SK-N-SH (cell line): ENCODE measurements around the gene SOBP. TPM values are rescaled to one million over a fixed set of nuclear protein-coding genes. Genes with fewer than 3 reads are reported as not detected.
"Not testable (repeated sequence)": the region's sequence is repeated elsewhere in the genome, so short reads cannot be mapped to it uniquely, and the experiment has no call there.

Experiments used
- CTCF ChIA-PET: fragments of 300-600, 350-600 bp; formaldehyde crosslinking; extraction: SDS; loops from one replicate; lab custom pipeline; 2021; lab: Yijun Ruan, JAX
- POLR2A ChIA-PET: fragments of 350-600 bp; sonication (Branson Sonifier 250); formaldehyde crosslinking; extraction: SDS; loops from one replicate; lab custom pipeline; 2020; ENCODE audit warnings: antibody characterized with exemption, inconsistent platforms; lab: Yijun Ruan, JAX
- DNase-seq: peaks from one replicate; pipeline ENCODE4 v3.0.0; 2012
- H2AFZ ChIP-seq: fragments of 200-600 bp; sonication (generic); 2 replicates; pipeline ENCODE4 v1.8.1; 2016; ENCODE audit warnings: antibody characterized with exemption, mild to moderate bottlenecking, low read depth
- H3F3A ChIP-seq: fragments of 200-600 bp; sonication (generic); replicated peaks from 2 replicates; pipeline ENCODE3; 2016; ENCODE audit warnings: antibody characterized with exemption, mild to moderate bottlenecking; ENCODE audit not compliant: insufficient read depth
- H3K27ac ChIP-seq, 2 experiments: fragments of 200-500 bp in 1 of 2; fragments of 200-600 bp in 1 of 2; sonication (Bioruptor generic) in 1 of 2; sonication (generic), shearing (Covaris generic) in 1 of 2; 2 replicates each; pipeline versions ENCODE4 v1.5.1 to v1.6.1; 2014 to 2016; ENCODE audit warnings: low read depth in 2 of 2, inconsistent platforms in 1 of 2, low read length in 1 of 2, mild to moderate bottlenecking in 1 of 2, mixed read lengths in 1 of 2
- H3K27me3 ChIP-seq: fragments of 200-600 bp; sonication (generic), shearing (Covaris generic); 2 replicates; pipeline ENCODE4 v1.6.1; 2016; ENCODE audit warnings: mixed run types; ENCODE audit not compliant: insufficient read depth
- H3K36me3 ChIP-seq, 2 experiments: fragments of 200-500 bp in 1 of 2; fragments of 200-600 bp in 1 of 2; sonication (Bioruptor generic) in 1 of 2; sonication (generic) in 1 of 2; replicated peaks in 1 of 2; 2 replicates each; pipeline versions ENCODE3 to v1.5.1; 2014 to 2016; ENCODE audit warnings: low read length in 1 of 2, mild to moderate bottlenecking in 1 of 2; ENCODE audit not compliant: insufficient read depth in 2 of 2, control insufficient read depth in 1 of 2
- H3K4me1 ChIP-seq, 2 experiments: fragments of 200-500 bp in 1 of 2; fragments of 200-600 bp in 1 of 2; sonication (Bioruptor generic) in 1 of 2; sonication (generic), shearing (Covaris generic) in 1 of 2; 2 replicates each; pipeline versions ENCODE4 v1.5.1 to v1.6.1; 2014 to 2016; ENCODE audit warnings: low read depth in 1 of 2, low read length in 1 of 2, mixed run types in 1 of 2; ENCODE audit not compliant: insufficient read depth in 2 of 2, control insufficient read depth in 1 of 2
- H3K4me2 ChIP-seq: fragments of 200-600 bp; sonication (generic), shearing (Covaris generic); 2 replicates; pipeline ENCODE4 v1.6.1; 2017; ENCODE audit warnings: mixed run types
- H3K4me3 ChIP-seq, 2 experiments: fragments of 200-500 bp in 1 of 2; fragments of 200-600 bp in 1 of 2; sonication (Bioruptor generic) in 1 of 2; sonication (generic), shearing (Covaris generic) in 1 of 2; 2 replicates each; pipeline versions ENCODE4 v1.5.1 to v1.8.1; 2014 to 2016; ENCODE audit warnings: low read depth in 2 of 2, inconsistent platforms in 1 of 2, low read length in 1 of 2, mild to moderate bottlenecking in 1 of 2, mixed read lengths in 1 of 2, moderate library complexity in 1 of 2
- H3K79me2 ChIP-seq: fragments of 200-600 bp; sonication (generic); 2 replicates; pipeline ENCODE4 v1.8.1; 2017; ENCODE audit warnings: mild to moderate bottlenecking; ENCODE audit not compliant: insufficient read depth
- H3K9ac ChIP-seq: fragments of 200-600 bp; sonication (generic); 2 replicates; pipeline ENCODE4 v1.6.1; 2017; ENCODE audit warnings: mixed run types
- H3K9me2 ChIP-seq: fragments of 200-600 bp; sonication (generic); 2 replicates; pipeline ENCODE4 v1.6.1; 2017; ENCODE audit warnings: mixed run types
- H3K9me3 ChIP-seq: fragments of 200-600 bp; sonication (generic); 2 replicates; pipeline ENCODE4 v1.6.1; 2017; ENCODE audit warnings: mixed run types, mild to moderate bottlenecking, moderate library complexity
- H4K20me1 ChIP-seq: fragments of 200-600 bp; sonication (generic); 2 replicates; pipeline ENCODE4 v1.6.1; 2017; ENCODE audit warnings: mild to moderate bottlenecking, mixed run types; ENCODE audit not compliant: insufficient read depth
- CHD2 ChIP-seq: fragments of 150-350 bp; IDR thresholded peaks from 2 replicates; pipeline ENCODE4 v1.6.1; 2018; ENCODE audit warnings: low read length; ENCODE audit not compliant: partially characterized antibody
- ELF1 ChIP-seq: IDR thresholded peaks from 2 replicates; pipeline ENCODE4 v1.4.0; 2012
- EP300 ChIP-seq, 2 experiments: IDR thresholded peaks; 2 replicates each; pipeline versions ENCODE4 v1.4.0 to v1.6.1; 2012; ENCODE audit warnings: borderline replicate concordance in 1 of 2, low read depth in 1 of 2, low read length in 1 of 2
- GABPA ChIP-seq: IDR thresholded peaks from 2 replicates; pipeline ENCODE4 v1.4.0; 2012; ENCODE audit warnings: low read depth, mild to moderate bottlenecking
- GATA2 ChIP-seq: sonication (generic); formaldehyde crosslinking; IDR thresholded peaks from 2 replicates; pipeline ENCODE4 v1.5.0; 2020; ENCODE audit warnings: mild to moderate bottlenecking, missing genetic modification reagents
- NRF1 ChIP-seq: IDR thresholded peaks from 2 replicates; pipeline ENCODE4 v1.6.1; 2012; ENCODE audit warnings: low read depth, mild to moderate bottlenecking, low read length
- POLR2AphosphoS5 ChIP-seq: IDR thresholded peaks from 2 replicates; pipeline ENCODE4 v1.6.1; 2012; ENCODE audit warnings: low read depth, low read length
- RAD21 ChIP-seq: IDR thresholded peaks from 2 replicates; pipeline ENCODE4 v1.6.1; 2012; ENCODE audit warnings: mild to moderate bottlenecking, low read length
- SIN3A ChIP-seq: IDR thresholded peaks from 2 replicates; pipeline ENCODE4 v1.6.1; 2012; ENCODE audit warnings: low read depth, mild to moderate bottlenecking, low read length, moderate library complexity, borderline replicate concordance
- SMC3 ChIP-seq: IDR thresholded peaks from 2 replicates; pipeline ENCODE4 v1.6.1; 2012; ENCODE audit warnings: low read depth, low read length, improper control_type of control experiment
- TAF1 ChIP-seq: IDR thresholded peaks from 2 replicates; pipeline ENCODE4 v1.6.1; 2012; ENCODE audit warnings: low read depth, mild to moderate bottlenecking, low read length, moderate library complexity, borderline replicate concordance
- TCF12 ChIP-seq: IDR thresholded peaks from 2 replicates; pipeline ENCODE4 v1.4.0; 2012
- TEAD4 ChIP-seq: IDR thresholded peaks from 2 replicates; pipeline ENCODE4 v1.4.0; 2012; ENCODE audit warnings: mild to moderate bottlenecking, borderline replicate concordance; ENCODE audit not compliant: insufficient read depth
- YY1 ChIP-seq: IDR thresholded peaks from 2 replicates; pipeline ENCODE4 v1.4.0; 2012; ENCODE audit warnings: low read depth, mild to moderate bottlenecking
- WGBS: methylation state at CpG from one replicate; pipeline ENCODE4 v1.1.6; 2017; ENCODE audit warnings: low lambda C conversion rate; 5-methylcytosine and 5-hydroxymethylcytosine counted together
- polyA plus RNA-seq, 3 experiments: library from polyadenylated mRNA; depleted of rRNA; stranded (reverse); fragments of >200 nt; gene quantifications; 2 replicates each; pipeline ENCODE4 v1.2.3, GENCODE V29; 2012
- TF ChIP-seq, protein P1 (sequence below): IDR thresholded peaks from 2 replicates; pipeline ENCODE4 v1.4.0; 2012; ENCODE audit warnings: low read depth, borderline replicate concordance
- TF ChIP-seq, protein P2 (sequence below): IDR thresholded peaks from 2 replicates; pipeline ENCODE4 v1.4.0; 2012; ENCODE audit warnings: low read depth, borderline replicate concordance
- TF ChIP-seq, protein P3 (sequence below): IDR thresholded peaks from 2 replicates; pipeline ENCODE4 v1.4.0; 2012; ENCODE audit warnings: low read depth

Gene SOBP
- polyA plus RNA-seq, 1 of the 3 experiments (the other 2 are of a cell fraction): 0.61 TPM

DNA sequence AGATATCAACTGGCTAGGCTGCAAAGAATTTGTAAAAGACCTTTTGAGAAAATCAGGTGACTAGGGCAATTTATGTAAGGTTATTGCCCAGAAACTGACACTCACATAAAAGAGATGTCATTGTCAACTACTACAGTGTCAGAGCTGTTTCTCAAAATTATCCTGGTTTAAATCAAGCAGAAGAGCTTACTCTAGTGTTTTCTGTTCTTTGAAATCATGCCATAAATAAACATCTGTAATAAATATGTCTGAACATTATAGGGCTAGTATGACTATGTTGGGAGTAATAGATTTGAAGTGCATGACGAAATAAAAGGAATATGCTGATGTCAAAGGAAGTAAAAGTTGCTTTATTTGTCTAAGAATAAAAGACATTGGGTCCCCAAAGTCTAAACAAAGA lies 19.6 kb upstream of the SOBP start:
- H3K4me1 ChIP-seq: peaks cover 0 to 5% of the 10 kb centered on the region in 2 experiments; a peak in 1 of 4 replicates
- no peak overlapping the region for H2AFZ ChIP-seq
- H3K27ac ChIP-seq: no peak overlapping the region
- WGBS: 50% methylated on average over 1 of the region's 1 CpG
- ChIA-PET POLR2A (no interaction called here), CTCF (interaction anchor here (0.6 to 3.8 kb wide), 2 partner anchors 11 to 200 kb away, joined by 3 to 14 read pairs; partner anchors contain the start of gene PDSS2)
- no peaks in the 10 kb centered on the region for H3K9me3 ChIP-seq
- no peaks in the 10 kb centered on the region for H3K36me3 ChIP-seq
- H3F3A ChIP-seq: no peaks in the 10 kb centered on the region
- no peak overlapping the region for H3K9ac ChIP-seq
- no peak for DNase-seq
- H3K27me3 ChIP-seq: no peaks in the 10 kb centered on the region
- no peaks in the 10 kb centered on the region for H4K20me1 ChIP-seq
- no peaks in the 10 kb centered on the region for H3K79me2 ChIP-seq
- TF ChIP-seq EP300 (IDR thresholded peaks at IDR 0.05; ENCODE audit: borderline replicate concordance in 1 of 2, low read depth in 1 of 2, low read length in 1 of 2) (no peak), YY1 (no peak), GABPA (no peak), POLR2AphosphoS5 (no peak), SMC3 (no peak), TCF12 (no peak), SIN3A (no peak), TEAD4 (no peak), NRF1 (no peak), RAD21 (no peak), CHD2 (no peak), TAF1 (no peak), ELF1 (no peak)
- TF ChIP-seq, protein P1, sequence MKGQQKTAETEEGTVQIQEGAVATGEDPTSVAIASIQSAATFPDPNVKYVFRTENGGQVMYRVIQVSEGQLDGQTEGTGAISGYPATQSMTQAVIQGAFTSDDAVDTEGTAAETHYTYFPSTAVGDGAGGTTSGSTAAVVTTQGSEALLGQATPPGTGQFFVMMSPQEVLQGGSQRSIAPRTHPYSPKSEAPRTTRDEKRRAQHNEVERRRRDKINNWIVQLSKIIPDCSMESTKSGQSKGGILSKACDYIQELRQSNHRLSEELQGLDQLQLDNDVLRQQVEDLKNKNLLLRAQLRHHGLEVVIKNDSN: no peak
- TF ChIP-seq, protein P2, sequence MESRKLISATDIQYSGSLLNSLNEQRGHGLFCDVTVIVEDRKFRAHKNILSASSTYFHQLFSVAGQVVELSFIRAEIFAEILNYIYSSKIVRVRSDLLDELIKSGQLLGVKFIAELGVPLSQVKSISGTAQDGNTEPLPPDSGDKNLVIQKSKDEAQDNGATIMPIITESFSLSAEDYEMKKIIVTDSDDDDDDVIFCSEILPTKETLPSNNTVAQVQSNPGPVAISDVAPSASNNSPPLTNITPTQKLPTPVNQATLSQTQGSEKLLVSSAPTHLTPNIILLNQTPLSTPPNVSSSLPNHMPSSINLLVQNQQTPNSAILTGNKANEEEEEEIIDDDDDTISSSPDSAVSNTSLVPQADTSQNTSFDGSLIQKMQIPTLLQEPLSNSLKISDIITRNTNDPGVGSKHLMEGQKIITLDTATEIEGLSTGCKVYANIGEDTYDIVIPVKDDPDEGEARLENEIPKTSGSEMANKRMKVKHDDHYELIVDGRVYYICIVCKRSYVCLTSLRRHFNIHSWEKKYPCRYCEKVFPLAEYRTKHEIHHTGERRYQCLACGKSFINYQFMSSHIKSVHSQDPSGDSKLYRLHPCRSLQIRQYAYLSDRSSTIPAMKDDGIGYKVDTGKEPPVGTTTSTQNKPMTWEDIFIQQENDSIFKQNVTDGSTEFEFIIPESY: no peak
- TF ChIP-seq, protein P3, sequence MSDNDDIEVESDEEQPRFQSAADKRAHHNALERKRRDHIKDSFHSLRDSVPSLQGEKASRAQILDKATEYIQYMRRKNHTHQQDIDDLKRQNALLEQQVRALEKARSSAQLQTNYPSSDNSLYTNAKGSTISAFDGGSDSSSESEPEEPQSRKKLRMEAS: no peak
- H3K4me2 ChIP-seq: no peak overlapping the region
- no peak overlapping the region for H3K4me3 ChIP-seq
- H3K9me2 ChIP-seq: no peaks in the 10 kb centered on the region

DNA sequence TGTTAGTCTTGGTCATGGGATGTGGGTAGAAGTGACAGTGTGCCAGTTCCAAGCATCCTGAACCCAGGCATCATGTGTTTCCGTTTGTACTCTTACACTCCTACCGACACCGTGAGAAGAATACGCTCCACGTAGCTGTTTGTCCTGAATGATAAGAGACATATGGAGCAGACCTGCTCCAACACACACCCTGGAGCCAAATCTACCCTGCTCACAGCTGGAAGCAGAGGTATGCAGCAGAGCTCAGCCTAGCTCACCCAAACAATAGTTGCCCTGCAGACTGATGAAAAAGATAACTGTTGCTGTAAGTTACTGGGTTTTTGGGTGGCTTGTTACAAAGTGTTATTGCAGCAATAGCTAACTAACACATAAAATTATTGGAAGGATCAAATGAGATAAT lies 16.3 kb upstream of the SOBP start:
- Histone ChIP-seq H3K4me3 (no peak overlapping the region), H3F3A (no peaks in the 10 kb centered on the region), H3K4me1 (peaks cover 0 to 5% of the 10 kb centered on the region in 2 experiments; a peak in 1 of 4 replicates), H3K79me2 (no peaks in the 10 kb centered on the region), H3K36me3 (no peaks in the 10 kb centered on the region), H3K27ac (no peak overlapping the region), H3K9me2 (no peaks in the 10 kb centered on the region), H3K9ac (no peak overlapping the region), H3K27me3 (no peaks in the 10 kb centered on the region), H4K20me1 (no peaks in the 10 kb centered on the region)
- peak; percentile 18 for DNase-seq
- POLR2A ChIA-PET: interaction anchor here (1.2 to 1.6 kb wide), 2 partner anchors 14 to 15 kb away, joined by 3 to 5 read pairs; partner anchors contain the start of gene PDSS2
- CTCF ChIA-PET: interaction anchor here (0.6 to 1.3 kb wide), 2 partner anchors 14 to 17 kb away, joined by 3 read pairs; no protein-coding TSS in a partner anchor
- 48% methylated on average over 5 of the region's 5 CpGs for WGBS
- TF ChIP-seq GATA2 (CRISPR knock-in tag): peak; percentile 55
- TF ChIP-seq, protein P2: no peak
- TF ChIP-seq, all 33 proteins: peak for 1
- Histone ChIP-seq H3K9me3 (no peaks in the 10 kb centered on the region), H3K4me2 (no peak overlapping the region), H2AFZ (0 out of 2 replicates have a peak overlapping the region, but pooled peaks have one; percentile 56)

DNA sequence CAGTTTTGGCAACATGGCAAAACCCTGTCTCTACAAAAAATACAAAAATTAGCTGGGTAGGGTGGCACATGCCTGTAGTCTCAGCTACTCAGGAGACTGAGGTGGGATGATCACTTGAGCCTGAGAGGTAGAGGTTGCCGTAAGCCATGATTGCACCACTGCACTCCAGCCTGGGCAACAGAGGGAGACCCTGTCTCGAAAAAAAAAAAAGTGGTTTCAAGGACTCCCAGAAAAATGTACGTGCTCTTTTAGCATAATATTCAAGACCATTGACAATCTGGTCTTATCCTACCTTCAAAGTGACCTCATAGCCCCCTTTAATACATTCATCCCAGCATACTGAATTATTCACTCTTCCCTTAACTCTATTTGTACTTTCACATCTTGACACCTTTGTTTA lies 14.6 kb upstream of the SOBP start:
- H3F3A ChIP-seq, POLR2A ChIA-PET, H3K27me3 ChIP-seq: not testable (repeated sequence)

More for the DNA sequence above, 14.6 kb upstream of the SOBP start:
- CTCF ChIA-PET: interaction anchor here (0.8 kb wide), 1 partner anchor 289 kb away, joined by 4 read pairs; no protein-coding TSS in a partner anchor
- H4K20me1 ChIP-seq, H3K4me3 ChIP-seq, H3K4me1 ChIP-seq, H3K4me2 ChIP-seq, H3K79me2 ChIP-seq, H2AFZ ChIP-seq, H3K27ac ChIP-seq, H3K9me3 ChIP-seq, H3K9me2 ChIP-seq, DNase-seq, H3K9ac ChIP-seq, H3K36me3 ChIP-seq: not testable (repeated sequence)
- 52% methylated on average over 3 of the region's 3 CpGs for WGBS
